ENCODE results near the gene PLG. TPM values are rescaled to one million over a fixed set of nuclear protein-coding genes. Genes with fewer than 3 reads are reported as not detected.
"Not testable (repeated sequence)": the region's sequence is repeated elsewhere in the genome, so short reads cannot be mapped to it uniquely, and the experiment has no call there.

Gene PLG
- total and polyA plus RNA-seq, 7 experiments from 2014 or later: 0.11 to 0.86 (median 0.38) TPM; not detected in 4

DNA sequence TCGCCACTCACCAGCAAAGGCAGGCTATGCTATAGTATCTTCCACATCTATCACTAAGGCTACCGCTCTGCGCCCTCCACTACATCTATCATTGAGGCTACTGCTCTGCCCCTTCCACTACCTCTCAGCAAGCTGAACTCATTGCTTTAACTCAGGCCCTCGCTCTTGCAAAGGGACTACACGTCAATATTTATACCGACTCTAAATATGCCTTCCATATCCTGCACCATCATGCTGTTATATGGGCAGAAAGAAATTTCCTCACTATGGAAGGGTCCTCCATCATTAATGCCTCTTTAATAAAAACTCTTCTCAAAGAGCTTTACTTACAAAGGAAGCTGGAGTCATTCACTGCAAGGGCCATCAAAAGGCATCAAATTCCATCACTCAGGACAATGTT, 77.1 kb downstream of the PLG start:
- H3K27ac ChIP-seq (ENCODE audit: low read depth, low read length); intact Hi-C loops (cut with micrococcal nuclease); H3K27me3 ChIP-seq (ENCODE audit: control insufficient read depth in 2 of 2, insufficient read depth in 2 of 2, low read length in 2 of 2); H3K36me3 ChIP-seq (ENCODE audit: control insufficient read depth in 2 of 3, insufficient read depth in 3 of 3, low read length in 3 of 3); H3K27ac Mint-ChIP-seq; H3K4me1 ChIP-seq (ENCODE audit: control insufficient read depth in 2 of 2, insufficient read depth in 2 of 2, low read length in 2 of 2); ATAC-seq; H3K4me1 Mint-ChIP-seq; DNase-seq; H3K4me3 ChIP-seq (ENCODE audit: low read length); H3K36me3 Mint-ChIP-seq; POLR2A ChIA-PET; CTCF ChIA-PET; H3K4me3 Mint-ChIP-seq; H3K9me3 Mint-ChIP-seq; H3K9me3 ChIP-seq (ENCODE audit: control insufficient read depth in 2 of 3, low read length in 3 of 3): not testable (repeated sequence)
- H3K27me3 Mint-ChIP-seq: peaks cover 0 to 19% (median 4%) of the 10 kb centered on the region in 5 donors

DNA sequence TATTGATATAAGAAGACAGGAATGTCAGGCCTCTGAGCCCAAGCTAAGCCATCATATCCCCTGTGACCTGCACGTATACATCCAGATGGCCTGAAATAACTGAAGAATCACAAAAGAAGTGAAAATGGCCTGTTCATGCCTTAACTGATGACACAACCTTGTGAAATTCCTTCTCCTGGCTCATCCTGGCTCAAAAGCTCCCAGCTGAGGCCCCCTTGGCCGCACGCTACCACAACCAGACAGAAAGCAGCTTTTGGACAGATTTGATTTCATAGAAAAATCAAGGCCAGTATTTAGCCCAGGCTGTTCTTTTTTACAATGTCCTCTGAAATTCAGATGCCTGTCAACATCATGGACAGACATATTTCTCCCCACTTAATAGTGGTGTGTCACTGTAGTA, 78.6 kb downstream of the PLG start:
- H3K27me3 ChIP-seq (ENCODE audit: control insufficient read depth in 2 of 2, insufficient read depth in 2 of 2, low read length in 2 of 2); H3K4me1 ChIP-seq (ENCODE audit: control insufficient read depth in 2 of 2, insufficient read depth in 2 of 2, low read length in 2 of 2); POLR2A ChIA-PET; H3K9me3 ChIP-seq (ENCODE audit: control insufficient read depth in 2 of 3, low read length in 3 of 3); intact Hi-C loops (cut with micrococcal nuclease); H3K9me3 Mint-ChIP-seq; H3K36me3 ChIP-seq (ENCODE audit: control insufficient read depth in 2 of 3, insufficient read depth in 3 of 3, low read length in 3 of 3); DNase-seq; H3K4me1 Mint-ChIP-seq; ATAC-seq; H3K27ac ChIP-seq (ENCODE audit: low read depth, low read length); H3K36me3 Mint-ChIP-seq; H3K27ac Mint-ChIP-seq; H3K4me3 Mint-ChIP-seq; H3K4me3 ChIP-seq (ENCODE audit: low read length); CTCF ChIA-PET: not testable (repeated sequence)
- peaks cover 0 to 19% (median 4%) of the 10 kb centered on the region in 5 donors for H3K27me3 Mint-ChIP-seq

DNA sequence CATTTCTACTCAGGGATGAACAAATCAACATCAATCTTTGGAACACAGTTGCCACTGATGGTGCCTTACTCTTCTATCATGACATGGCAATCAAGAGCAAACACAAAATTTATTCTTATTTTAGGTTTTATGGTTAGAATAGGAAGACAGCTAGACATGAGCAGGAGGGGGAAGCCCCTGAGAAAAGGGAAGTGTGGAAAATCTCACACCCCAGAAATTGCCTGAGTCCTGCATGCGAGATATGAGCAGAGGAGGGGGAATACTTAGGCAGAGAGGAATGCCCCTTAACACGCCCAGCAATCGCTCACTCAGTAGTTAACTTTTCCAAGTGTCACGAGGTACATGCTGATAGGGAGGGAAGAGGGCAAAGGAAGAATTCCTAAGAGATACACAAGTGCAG, 79.3 kb downstream of the PLG start:
- intact Hi-C loops (cut with micrococcal nuclease): no loop called here
- DNase-seq (no peak), ATAC-seq (no peak)
- Histone ChIP-seq H3K4me1 (ENCODE audit: control insufficient read depth in 2 of 2, insufficient read depth in 2 of 2, low read length in 2 of 2) (no peaks in the 10 kb centered on the region), H3K27ac (ENCODE audit: low read depth, low read length) (no peak overlapping the region), H3K9me3 (ENCODE audit: control insufficient read depth in 2 of 3, low read length in 3 of 3) (no peaks in the 10 kb centered on the region), H3K36me3 (ENCODE audit: control insufficient read depth in 2 of 3, insufficient read depth in 3 of 3, low read length in 3 of 3) (no peaks in the 10 kb centered on the region), H3K4me3 (ENCODE audit: low read length) (no peak overlapping the region), H3K27me3 (ENCODE audit: control insufficient read depth in 2 of 2, insufficient read depth in 2 of 2, low read length in 2 of 2) (no peaks in the 10 kb centered on the region)
- Mint-ChIP-seq H3K9me3 (peaks cover 0 to 5% (median 0%) of the 10 kb centered on the region in 11 donors), H3K27me3 (peaks cover 0 to 19% (median 4%) of the 10 kb centered on the region in 5 donors), H3K4me3 (no peak overlapping the region), H3K27ac (no peak overlapping the region), H3K36me3 (no peaks in the 10 kb centered on the region), H3K4me1 (peaks cover 0 to 1% (median 0%) of the 10 kb centered on the region in 7 donors)
- CTCF ChIA-PET: no interaction called here
- POLR2A ChIA-PET: no interaction called here

DNA sequence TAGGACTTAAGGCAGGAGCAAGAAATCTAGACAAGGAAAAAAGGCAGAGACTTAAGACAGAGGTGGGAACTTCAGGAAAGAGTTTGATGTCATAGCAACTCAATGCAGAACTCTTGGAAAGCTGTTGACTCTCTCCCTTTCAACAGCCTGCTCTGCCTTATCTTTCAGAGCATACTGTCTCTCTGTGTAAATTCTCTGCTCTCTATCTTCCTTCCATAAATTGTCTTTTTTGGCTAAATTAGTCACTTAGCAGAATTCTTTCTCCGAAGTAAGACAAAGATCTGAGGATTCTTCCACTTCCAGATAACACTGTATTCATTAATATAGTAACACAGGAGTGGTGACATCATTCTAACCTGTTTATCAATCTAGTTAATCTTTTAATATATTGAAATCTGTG, 80.2 kb downstream of the PLG start:
- Mint-ChIP-seq H3K4me1 (peaks cover 0 to 1% (median 0%) of the 10 kb centered on the region in 7 donors), H3K4me3 (no peak overlapping the region), H3K9me3 (peaks cover 0 to 5% (median 0%) of the 10 kb centered on the region in 11 donors), H3K36me3 (no peaks in the 10 kb centered on the region), H3K27me3 (peaks cover 0 to 19% (median 4%) of the 10 kb centered on the region in 5 donors), H3K27ac (no peak overlapping the region)
- H3K27ac ChIP-seq (ENCODE audit: low read depth, low read length): no peak overlapping the region
- no peaks in the 10 kb centered on the region for H3K9me3 ChIP-seq (ENCODE audit: control insufficient read depth in 2 of 3, low read length in 3 of 3)
- H3K4me1 ChIP-seq (ENCODE audit: control insufficient read depth in 2 of 2, insufficient read depth in 2 of 2, low read length in 2 of 2): no peaks in the 10 kb centered on the region
- DNase-seq (no peak), ATAC-seq (no peak)
- no peaks in the 10 kb centered on the region for H3K36me3 ChIP-seq (ENCODE audit: control insufficient read depth in 2 of 3, insufficient read depth in 3 of 3, low read length in 3 of 3)
- POLR2A ChIA-PET: no interaction called here
- no peak overlapping the region for H3K4me3 ChIP-seq (ENCODE audit: low read length)
- CTCF ChIA-PET: no interaction called here
- intact Hi-C loops (cut with micrococcal nuclease): no loop called here
- no peaks in the 10 kb centered on the region for H3K27me3 ChIP-seq (ENCODE audit: control insufficient read depth in 2 of 2, insufficient read depth in 2 of 2, low read length in 2 of 2)

DNA sequence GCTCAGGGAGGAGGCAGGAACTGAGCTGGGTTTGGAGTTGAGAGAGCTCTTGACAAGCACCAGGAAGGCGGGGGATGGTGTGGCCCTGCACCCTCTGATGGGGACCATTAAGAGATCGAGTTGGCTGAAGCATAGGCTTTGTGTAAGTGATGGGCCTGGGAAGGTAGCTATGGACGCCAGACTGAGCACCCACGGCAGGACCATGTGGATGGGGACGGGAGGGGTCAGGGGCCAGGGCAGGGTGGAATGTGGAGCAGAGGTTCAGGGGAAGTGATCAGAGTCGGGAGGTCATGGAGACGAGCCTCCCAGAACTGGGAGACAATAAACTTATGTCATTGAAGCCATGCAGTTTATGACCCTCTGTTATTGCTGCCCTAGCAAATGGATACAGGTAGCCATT, 81.7 kb downstream of the PLG start:
- no peak for DNase-seq
- intact Hi-C loops (cut with micrococcal nuclease): no loop called here
- H3K4me1 Mint-ChIP-seq: peaks cover 0 to 1% (median 0%) of the 10 kb centered on the region in 7 donors
- Histone ChIP-seq H3K27ac (ENCODE audit: low read depth, low read length) (no peak overlapping the region), H3K4me3 (ENCODE audit: low read length) (no peak overlapping the region), H3K36me3 (ENCODE audit: control insufficient read depth in 2 of 3, insufficient read depth in 3 of 3, low read length in 3 of 3) (no peaks in the 10 kb centered on the region), H3K4me1 (ENCODE audit: control insufficient read depth in 2 of 2, insufficient read depth in 2 of 2, low read length in 2 of 2) (no peaks in the 10 kb centered on the region), H3K27me3 (ENCODE audit: control insufficient read depth in 2 of 2, insufficient read depth in 2 of 2, low read length in 2 of 2) (no peaks in the 10 kb centered on the region), H3K9me3 (ENCODE audit: control insufficient read depth in 2 of 3, low read length in 3 of 3) (no peaks in the 10 kb centered on the region)
- peaks cover 0 to 27% (median 11%) of the 10 kb centered on the region in 5 donors for H3K27me3 Mint-ChIP-seq
- ATAC-seq: no peak
- ChIA-PET CTCF (no interaction called here), POLR2A (no interaction called here)
- no peaks in the 10 kb centered on the region for H3K36me3 Mint-ChIP-seq
- H3K9me3 Mint-ChIP-seq: peaks cover 0 to 5% (median 0%) of the 10 kb centered on the region in 11 donors
- no peak overlapping the region for H3K4me3 Mint-ChIP-seq
- no peak overlapping the region for H3K27ac Mint-ChIP-seq

DNA sequence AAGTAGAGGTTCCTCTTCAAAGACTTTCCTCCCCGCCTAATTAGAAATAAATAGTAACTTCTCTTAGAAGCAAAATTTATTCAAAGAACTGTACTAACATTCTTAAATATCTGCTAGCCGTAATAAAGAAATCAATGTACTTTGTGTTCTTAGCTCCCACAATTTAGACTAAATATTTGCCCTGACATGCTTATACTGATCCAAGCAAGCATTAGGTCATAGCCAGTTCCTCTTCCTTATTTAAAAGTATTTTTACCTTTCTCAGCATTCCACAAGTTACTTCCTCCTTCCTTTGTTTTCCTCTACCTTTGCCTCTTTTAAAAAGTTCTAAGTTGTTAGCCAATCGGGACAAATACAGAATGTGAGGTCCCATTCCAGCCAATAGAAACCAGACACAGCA, 86.1 kb downstream of the PLG start:
- peaks cover 0 to 15% (median 11%) of the 10 kb centered on the region in 5 donors for H3K27me3 Mint-ChIP-seq
- intact Hi-C loops (cut with micrococcal nuclease); ATAC-seq; H3K27me3 ChIP-seq (ENCODE audit: control insufficient read depth in 2 of 2, insufficient read depth in 2 of 2, low read length in 2 of 2); H3K27ac Mint-ChIP-seq; H3K36me3 ChIP-seq (ENCODE audit: control insufficient read depth in 2 of 3, insufficient read depth in 3 of 3, low read length in 3 of 3); H3K4me1 Mint-ChIP-seq; H3K4me1 ChIP-seq (ENCODE audit: control insufficient read depth in 2 of 2, insufficient read depth in 2 of 2, low read length in 2 of 2); H3K4me3 ChIP-seq (ENCODE audit: low read length); H3K9me3 Mint-ChIP-seq; POLR2A ChIA-PET; H3K4me3 Mint-ChIP-seq; DNase-seq; H3K27ac ChIP-seq (ENCODE audit: low read depth, low read length); H3K36me3 Mint-ChIP-seq; CTCF ChIA-PET; H3K9me3 ChIP-seq (ENCODE audit: control insufficient read depth in 2 of 3, low read length in 3 of 3): not testable (repeated sequence)

DNA sequence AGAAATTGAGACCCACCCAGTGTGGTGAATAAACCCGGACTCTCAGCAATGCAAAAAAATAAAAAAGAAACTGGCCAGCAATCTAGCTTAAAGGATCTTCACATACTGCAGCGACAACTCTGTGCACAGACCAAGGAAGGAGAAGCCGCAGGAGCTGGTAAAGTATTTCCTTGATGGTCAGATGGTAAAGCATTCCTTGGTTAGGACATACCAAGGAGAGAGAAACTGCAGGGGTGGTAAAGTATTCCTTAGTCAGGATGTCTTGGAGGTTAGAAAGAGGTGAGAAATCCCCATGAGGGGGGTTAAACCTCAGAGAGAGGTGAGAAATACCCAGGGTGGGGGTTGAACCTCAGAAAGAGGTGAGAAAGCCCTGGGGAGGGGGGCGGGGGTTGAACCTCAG, 86.8 kb downstream of the PLG start:
- CTCF ChIA-PET: no interaction called here
- Mint-ChIP-seq H3K9me3 (peaks cover 0 to 3% (median 0%) of the 10 kb centered on the region in 11 donors), H3K27me3 (peaks cover 0 to 12% (median 7%) of the 10 kb centered on the region in 5 donors), H3K4me3 (no peak overlapping the region), H3K36me3 (no peaks in the 10 kb centered on the region), H3K27ac (no peak overlapping the region), H3K4me1 (peaks cover 0 to 4% (median 0%) of the 10 kb centered on the region in 7 donors)
- no peaks in the 10 kb centered on the region for H3K36me3 ChIP-seq (ENCODE audit: control insufficient read depth in 2 of 3, insufficient read depth in 3 of 3, low read length in 3 of 3)
- H3K4me1 ChIP-seq (ENCODE audit: control insufficient read depth in 2 of 2, insufficient read depth in 2 of 2, low read length in 2 of 2): no peaks in the 10 kb centered on the region
- POLR2A ChIA-PET: no interaction called here
- no peaks in the 10 kb centered on the region for H3K27me3 ChIP-seq (ENCODE audit: control insufficient read depth in 2 of 2, insufficient read depth in 2 of 2, low read length in 2 of 2)
- intact Hi-C loops (cut with micrococcal nuclease): no loop called here
- H3K27ac ChIP-seq (ENCODE audit: low read depth, low read length): no peak overlapping the region
- no peak overlapping the region for H3K4me3 ChIP-seq (ENCODE audit: low read length)
- H3K9me3 ChIP-seq (ENCODE audit: control insufficient read depth in 2 of 3, low read length in 3 of 3): no peaks in the 10 kb centered on the region
- DNase-seq (no peak), ATAC-seq (no peak)

All from naive thymus-derived CD4-positive, alpha-beta T cell (primary cell).